GM20431 (cell line): ENCODE measurements around the gene ANKRD24.
"Not testable (repeated sequence)": the region's sequence is repeated elsewhere in the genome, so short reads cannot be mapped to it uniquely, and the experiment has no call there.

Experiments used
- in situ Hi-C: fragments of 300-500 bp; cut with MseI, MboI; formaldehyde crosslinking; loops from one replicate; pipeline ENCODE4 v1.15.0; 2020; ENCODE audit warnings: low sequenced_read_pairs; ENCODE audit not compliant: unreplicated experiment

ANKRD24 gene

DNA sequence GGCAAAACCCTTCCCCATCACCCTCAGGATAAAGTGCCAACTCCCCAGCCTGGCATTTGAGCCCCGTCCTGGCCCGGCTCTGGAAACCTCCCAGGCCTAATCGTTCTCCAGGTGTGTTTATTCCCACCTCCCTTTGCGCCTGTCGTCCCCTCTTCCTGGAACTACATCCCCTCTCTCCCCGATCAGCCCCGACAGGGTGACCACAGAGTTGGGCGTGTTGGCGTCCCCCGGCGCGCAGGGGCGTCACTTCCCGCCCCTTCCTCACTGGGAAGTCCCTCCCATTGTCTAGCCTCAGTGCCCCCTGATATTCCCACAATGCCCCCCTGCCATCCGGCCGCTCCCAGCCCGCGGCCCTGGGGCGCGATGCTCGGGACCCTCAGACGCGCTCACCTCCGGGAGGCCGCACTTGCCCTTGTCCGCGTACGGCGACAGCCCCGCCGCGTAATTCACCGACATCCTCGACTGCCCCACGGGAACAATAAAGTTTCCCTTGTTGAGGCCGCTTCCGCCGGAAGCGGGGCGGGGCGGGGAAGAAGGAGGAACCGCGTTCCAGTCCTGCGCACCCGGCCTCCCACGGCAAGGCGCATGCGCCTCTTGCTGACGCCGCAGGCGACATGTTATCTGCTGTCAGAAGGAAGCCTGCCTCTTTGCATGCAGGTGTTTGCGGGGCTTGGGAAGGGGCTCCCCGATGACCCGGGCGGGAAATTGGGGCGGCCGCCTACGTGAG, at the start of gene ANKRD24, which contains the start of gene SIRT6:
Gene ANKRD24 (plus strand): TSS at position 606 of the 727 bp plus-strand sequence. CDS start 3,737 bp downstream, outside the sequence.
Gene SIRT6 (minus strand): TSS at position 480 of the 727 bp plus-strand sequence. CDS start 24 bp downstream, at position 456.
- in situ Hi-C loops = no loop called here

DNA sequence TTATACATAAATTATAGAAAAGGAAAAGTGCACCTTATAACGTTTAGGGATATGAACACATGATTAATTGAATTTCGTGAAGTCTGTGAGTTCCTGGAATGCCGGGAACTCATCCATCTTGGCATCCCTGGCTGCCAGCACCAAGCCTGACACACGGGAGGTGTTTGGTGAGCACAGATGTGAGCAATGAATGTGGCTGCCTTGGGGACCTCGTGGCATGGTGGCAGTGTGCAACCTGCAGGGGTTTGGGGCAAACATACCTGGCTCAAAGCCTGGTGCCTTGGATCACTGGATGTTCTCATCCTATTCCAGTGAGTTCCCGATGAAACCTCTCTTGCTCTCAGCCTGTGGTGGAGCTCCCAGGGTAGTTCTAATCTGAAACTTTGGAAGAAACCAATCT, 48.1 kb upstream of the ANKRD24 start:
- in situ Hi-C loops = no loop called here

GRCh38 chr19:4135386-4135785, 47.1 kb upstream of the ANKRD24 start:
- in situ Hi-C loops = not testable (repeated sequence)

DNA sequence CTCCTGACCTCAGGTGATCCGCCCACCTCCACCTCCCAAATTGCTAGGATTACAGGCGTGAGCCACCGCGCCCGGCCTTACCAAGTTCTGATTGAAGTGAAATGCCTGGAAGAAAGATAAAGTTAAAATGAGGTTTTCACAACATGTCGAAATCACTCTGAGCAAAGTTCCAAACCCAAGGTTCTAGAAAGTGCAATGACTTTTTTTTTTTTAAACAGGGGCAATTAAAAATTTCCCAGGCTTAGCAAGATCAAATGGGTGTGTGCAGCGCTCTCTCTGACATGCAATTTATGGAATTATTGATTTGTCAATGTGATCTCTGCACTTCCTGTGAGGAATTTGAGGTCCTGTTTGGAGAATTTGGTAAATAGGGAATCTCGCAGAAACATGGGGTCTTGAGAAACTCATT, 45.8 kb upstream of the ANKRD24 start:
- in situ Hi-C loops = no loop called here

GRCh38 chr19:4138445-4138844, 44.0 kb upstream of the ANKRD24 start:
- in situ Hi-C loops = no loop called here

DNA sequence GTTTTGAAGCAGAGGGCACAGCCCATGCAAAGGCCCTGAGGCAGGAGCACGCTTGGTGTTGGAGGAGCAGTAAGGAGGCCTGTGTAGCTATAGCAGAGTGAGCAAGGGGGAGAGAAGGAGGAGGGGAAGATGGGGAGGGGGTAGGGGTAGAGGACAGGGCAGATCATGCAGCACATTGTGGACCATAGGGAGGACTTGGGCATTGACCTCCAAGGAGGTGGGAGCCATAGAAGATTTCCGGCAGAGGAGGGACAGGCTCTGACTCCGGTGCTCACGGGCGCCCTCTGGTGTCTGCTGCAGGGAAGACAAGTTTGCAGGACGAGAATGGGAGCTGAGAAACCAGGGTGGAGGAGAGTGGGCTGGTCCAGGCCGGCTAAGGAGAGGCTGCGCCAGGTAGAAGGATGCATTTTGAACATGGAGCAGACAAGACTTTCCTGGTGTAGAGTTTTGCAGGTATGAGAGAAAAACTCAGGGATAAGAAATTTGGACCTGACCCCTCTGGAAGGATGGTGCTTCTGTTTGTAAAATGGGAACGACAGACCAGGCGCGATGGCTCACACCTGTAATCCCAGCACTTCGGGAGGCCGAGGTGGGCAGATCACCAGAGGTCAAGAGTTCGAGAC, 42.8 kb upstream of the ANKRD24 start:
- in situ Hi-C loops = no loop called here

GRCh38 chr19:4140237-4140711, 42.2 kb upstream of the ANKRD24 start:
- in situ Hi-C loops = no loop called here

- in situ Hi-C loops = not testable (repeated sequence)
Measured at GRCh38 chr19:4142916-4143315, 39.6 kb upstream of the ANKRD24 start.

- in situ Hi-C loops = no loop called here
Measured at GRCh38 chr19:4144666-4145249, 37.7 kb upstream of the ANKRD24 start.

GRCh38 chr19:4149518-4150288, 32.8 kb upstream of the ANKRD24 start:
- in situ Hi-C loops = no loop called here

- in situ Hi-C loops = no loop called here
Measured at GRCh38 chr19:4151623-4152022, 30.9 kb upstream of the ANKRD24 start.

GRCh38 chr19:4152241-4152998, 30.1 kb upstream of the ANKRD24 start:
- in situ Hi-C loops = no loop called here

- in situ Hi-C loops = no loop called here
Measured at GRCh38 chr19:4154571-4155312, 27.7 kb upstream of the ANKRD24 start.

DNA sequence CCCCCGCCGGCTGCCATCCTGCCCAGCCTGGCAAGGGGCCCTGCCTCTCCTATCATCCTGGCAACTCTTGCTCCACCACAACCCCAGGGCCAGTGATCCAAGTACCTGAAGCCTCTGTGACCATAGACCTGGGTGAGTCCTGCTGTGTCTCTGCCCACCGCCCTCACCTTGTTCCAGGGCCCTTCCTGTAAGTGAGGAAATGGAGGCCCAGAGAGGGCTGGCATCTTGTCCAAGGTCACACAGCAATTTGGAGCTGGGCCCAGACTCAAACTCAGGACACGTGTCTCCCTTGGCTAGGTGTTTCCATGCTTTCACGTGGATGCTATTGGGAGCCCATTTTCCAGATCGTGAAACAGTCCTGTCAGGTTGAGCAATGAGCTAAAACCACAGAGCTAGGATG, 25.3 kb upstream of the ANKRD24 start:
- in situ Hi-C loops = no loop called here

DNA sequence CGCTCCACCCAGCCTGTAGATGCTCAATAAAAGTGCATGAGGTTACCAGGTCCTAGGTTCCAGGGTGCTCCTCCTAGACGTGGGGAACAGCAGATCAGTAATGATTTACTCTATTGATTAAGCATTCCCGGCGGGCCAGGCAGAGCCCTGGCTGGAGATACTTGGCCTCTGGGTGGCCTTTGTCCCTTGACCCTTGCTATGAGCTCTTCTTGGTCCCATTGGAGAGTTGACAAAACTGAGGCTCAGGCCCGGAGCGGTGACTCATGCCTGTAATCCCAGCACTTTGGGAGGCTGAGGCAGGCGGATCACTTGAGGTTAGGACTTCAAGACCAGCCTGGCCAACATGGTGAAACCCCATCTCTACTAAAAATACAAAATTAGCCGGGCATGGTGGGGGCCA, 24.5 kb upstream of the ANKRD24 start:
- in situ Hi-C loops = not testable (repeated sequence)

DNA sequence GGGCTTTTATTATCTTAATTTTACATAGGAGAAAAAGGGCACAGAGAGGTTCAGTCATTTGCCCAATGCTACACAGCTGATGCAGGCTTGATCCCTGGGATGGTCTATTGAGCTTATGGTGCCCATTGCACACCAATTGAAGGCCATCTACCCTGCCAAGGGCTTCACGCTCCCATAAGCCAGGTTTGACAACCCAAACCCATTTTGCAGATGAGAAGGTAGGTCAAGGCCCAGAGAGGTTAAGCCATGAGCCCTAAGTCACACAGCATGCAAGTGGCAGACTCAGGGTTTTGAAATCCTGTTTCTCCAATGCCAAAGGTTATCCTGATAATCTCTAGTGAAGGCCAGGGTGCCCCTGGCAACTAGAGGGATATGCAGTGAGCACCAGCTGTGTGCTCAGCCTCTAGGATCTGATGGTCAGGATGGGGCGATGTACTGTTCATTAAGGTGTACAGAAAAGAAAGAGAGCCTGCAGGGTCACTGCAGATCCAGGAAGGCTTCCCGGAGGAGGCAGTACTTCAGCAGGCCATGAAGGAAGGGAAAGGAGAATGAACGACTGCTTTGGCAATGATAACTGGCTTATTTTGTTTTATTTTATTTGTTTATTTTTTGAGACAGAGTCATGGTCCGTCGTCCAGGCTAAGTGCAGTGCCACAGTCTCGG, 20.9 kb upstream of the ANKRD24 start:
- in situ Hi-C loops = no loop called here

DNA sequence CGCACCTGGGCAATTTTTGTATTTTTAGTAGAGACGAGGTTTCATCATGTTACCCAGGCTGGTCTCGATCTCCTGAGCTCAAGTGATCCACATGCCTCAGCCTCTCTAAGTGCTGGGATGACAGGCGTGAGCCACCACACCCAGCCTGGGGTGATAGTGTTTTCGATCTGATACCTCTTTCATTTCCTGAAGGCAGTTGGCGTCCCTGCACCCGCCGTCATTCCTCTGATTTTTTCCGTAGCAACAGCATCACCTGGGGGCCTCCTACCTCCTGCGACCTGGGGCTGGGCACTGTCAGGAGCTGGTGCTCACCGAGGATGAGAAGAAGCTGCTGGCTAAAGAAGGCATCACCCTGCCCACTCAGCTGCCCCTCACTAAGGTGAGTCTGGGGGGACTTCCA, 18.2 kb upstream of the ANKRD24 start:
- in situ Hi-C loops = no loop called here

DNA sequence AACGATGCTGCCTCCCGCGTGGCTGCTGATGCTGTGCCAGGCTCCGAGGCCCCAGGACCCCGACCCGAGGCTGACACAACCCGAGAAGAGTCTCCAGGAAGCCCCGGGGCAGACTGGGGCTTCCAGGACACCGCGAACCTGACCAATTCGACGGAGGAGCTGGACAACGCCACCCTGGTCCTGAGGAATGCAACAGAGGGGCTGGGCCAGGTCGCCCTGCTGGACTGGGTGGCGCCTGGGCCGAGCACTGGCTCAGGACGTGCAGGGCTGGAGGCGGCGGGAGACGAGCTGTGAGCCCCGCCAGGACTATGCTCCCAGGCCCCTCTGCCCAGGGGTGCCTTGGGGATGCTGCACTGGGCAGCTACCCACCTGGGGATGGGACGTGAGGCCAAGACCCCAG, 10.8 kb upstream of the ANKRD24 start:
- in situ Hi-C loops = no loop called here
